Stimulated activated effector memory CD8-positive, alpha-beta T cell treated with anti-CD3 and anti-CD28 coated beads, Interleukin-12 subunit alpha, Interleukin-12 subunit beta, amount 100 ng/mL, for 72 hours (primary cell): ENCODE data around the gene FARS2.

Experiments
- ATAC-seq: fragments of 150-1000 bp; cut with Tn5 transposase; 2 replicates; pipeline ENCODE4 v1.10.0; 2021
- DNase-seq, 2 donors: peaks; one replicate each; pipeline ENCODE4 v3.0.0; 2021 to 2022; ENCODE audit warnings: low spot score in 2 of 2
- H3K27ac Mint-ChIP-seq: one replicate; pipeline ENCODE4 v1.8.0; 2022; ENCODE audit warnings: mild to moderate bottlenecking, mixed read lengths
- H3K36me3 Mint-ChIP-seq: one replicate; pipeline ENCODE4 v1.8.0; 2022; ENCODE audit warnings: mild to moderate bottlenecking, mixed read lengths
- H3K4me1 Mint-ChIP-seq: one replicate; pipeline ENCODE4 v1.8.0; 2022; ENCODE audit warnings: mixed read lengths
- H3K4me3 Mint-ChIP-seq: one replicate; pipeline ENCODE4 v1.8.0; 2022; ENCODE audit warnings: mild to moderate bottlenecking, mixed read lengths
- H3K9me3 Mint-ChIP-seq: one replicate; pipeline ENCODE4 v1.8.0; 2022; ENCODE audit warnings: mixed read lengths

Gene FARS2

DNA sequence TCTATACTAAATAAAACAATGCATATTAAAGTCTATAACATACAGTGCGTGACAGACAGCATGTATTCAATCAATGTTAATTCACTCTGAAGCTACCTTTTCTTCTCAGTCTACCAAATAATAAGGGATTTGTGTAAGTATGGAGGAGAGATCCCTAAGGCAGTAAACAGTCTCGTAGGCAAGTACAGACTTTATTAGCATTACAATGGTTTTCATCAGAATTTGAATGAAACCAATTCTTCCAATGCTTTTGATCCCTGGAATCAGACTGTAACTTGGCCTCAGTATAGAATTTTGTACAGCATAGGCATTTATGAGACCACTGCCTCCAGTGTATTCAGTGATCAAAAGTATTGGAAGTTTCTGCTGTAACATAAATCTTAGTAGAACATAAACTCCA is 20.1 kb upstream of the FARS2 start:
- DNase-seq (no peak), ATAC-seq (no peak)
- H3K4me1 Mint-ChIP-seq = peaks cover 8% of the 10 kb centered on the region
- no peaks in the 10 kb centered on the region for H3K9me3 Mint-ChIP-seq
- no peak overlapping the region for H3K4me3 Mint-ChIP-seq
- no peak overlapping the region for H3K27ac Mint-ChIP-seq
- peaks cover 13% of the 10 kb centered on the region for H3K36me3 Mint-ChIP-seq

DNA sequence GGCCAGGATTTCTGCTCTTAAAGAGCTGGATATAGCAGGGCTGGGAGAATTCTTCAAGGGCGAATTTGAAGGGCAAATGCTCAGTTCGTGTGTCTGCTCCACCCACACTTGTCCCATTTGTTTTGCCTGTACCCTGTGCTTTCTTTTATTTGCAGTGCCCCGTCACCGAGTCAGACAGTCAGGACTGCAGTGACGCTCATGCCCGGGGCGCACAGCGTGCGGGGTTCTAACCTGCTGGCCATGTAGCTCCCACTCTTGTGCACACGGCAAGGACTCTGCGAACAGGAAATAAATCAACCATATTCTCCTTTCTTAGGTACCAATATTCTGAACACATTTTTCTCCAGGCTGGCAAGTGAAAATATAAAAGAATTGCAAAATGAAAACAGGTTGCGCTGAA is 18.2 kb upstream of the FARS2 start:
- no peak overlapping the region for H3K4me3 Mint-ChIP-seq
- H3K36me3 Mint-ChIP-seq = peaks cover 10% of the 10 kb centered on the region
- no peak overlapping the region for H3K27ac Mint-ChIP-seq
- ATAC-seq (no peak), DNase-seq (no peak)
- H3K9me3 Mint-ChIP-seq = no peaks in the 10 kb centered on the region
- H3K4me1 Mint-ChIP-seq = peaks cover 12% of the 10 kb centered on the region

DNA sequence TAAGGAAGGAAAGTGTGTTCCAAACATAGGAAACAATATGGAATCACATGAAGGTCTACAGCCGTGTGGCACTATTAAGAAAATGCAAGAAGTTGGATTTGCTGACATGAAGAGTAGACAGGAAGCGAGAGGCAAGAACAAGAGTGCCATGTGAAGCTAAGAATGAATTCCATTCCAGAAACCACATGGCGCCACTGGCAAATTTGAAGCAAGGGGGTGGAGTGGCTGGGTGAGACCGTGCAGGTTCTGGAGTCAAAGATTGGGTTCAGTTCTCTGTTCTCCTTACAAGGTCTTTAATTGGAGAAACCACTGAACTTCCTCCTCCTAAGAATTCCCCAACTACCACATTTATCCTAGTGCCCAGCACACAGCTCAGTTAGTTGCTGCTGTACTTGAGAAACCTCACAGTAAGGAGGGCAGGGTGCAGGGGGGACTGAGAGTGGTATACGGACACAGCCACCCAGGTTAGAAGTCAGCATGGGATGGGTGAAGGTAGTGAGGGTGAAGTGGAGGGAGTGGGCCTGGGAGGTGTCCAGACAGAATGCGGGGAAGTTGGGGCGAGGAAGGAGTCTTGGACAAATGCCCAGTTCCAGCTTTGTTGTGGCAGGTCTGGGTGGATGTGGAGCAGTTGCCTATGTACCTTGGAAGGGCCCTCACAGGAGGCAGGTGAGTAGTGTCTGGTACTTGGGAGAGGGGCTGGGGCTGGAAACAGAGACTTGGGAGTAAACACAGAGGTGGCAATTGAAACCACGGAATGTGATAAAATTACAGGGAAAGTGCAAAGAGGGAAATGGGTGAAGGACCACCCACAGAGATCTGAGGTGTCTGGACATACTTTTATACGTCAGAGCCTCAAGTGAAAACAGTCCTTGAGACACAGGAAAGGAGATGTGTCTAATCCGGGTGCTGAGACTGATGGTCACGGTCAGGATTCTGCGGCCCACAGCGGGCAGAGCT is 14.9 kb upstream of the FARS2 start:
- no peak for DNase-seq
- Mint-ChIP-seq H3K9me3 (no peaks in the 10 kb centered on the region), H3K4me3 (no peak overlapping the region), H3K27ac (peak overlapping the region; percentile 1), H3K36me3 (peaks cover 5% of the 10 kb centered on the region), H3K4me1 (peaks cover 20% of the 10 kb centered on the region)
- ATAC-seq = no peak

DNA sequence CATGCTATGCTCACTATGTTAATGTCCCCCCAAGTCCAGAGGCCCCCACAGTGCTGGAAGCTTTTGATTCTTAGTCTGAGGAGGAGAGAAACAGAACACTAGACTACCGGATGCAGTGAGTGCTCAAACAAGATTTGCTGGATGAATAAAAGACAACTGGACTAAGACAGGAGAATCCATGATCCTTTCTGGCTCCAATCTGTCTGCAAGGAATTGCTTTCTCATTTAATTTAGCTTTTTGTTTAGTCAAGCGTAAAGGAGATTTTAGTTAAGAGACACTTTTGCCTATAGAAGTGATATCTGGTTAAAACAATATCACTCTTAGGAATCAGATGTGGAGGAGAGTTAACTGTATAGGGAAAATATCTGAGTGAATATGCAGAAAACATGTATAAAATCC is 14.1 kb upstream of the FARS2 start:
- DNase-seq = no peak
- peaks cover 20% of the 10 kb centered on the region for H3K4me1 Mint-ChIP-seq
- no peaks in the 10 kb centered on the region for H3K9me3 Mint-ChIP-seq
- no peak overlapping the region for H3K4me3 Mint-ChIP-seq
- no peaks in the 10 kb centered on the region for H3K36me3 Mint-ChIP-seq
- no peak for ATAC-seq
- no peak overlapping the region for H3K27ac Mint-ChIP-seq

DNA sequence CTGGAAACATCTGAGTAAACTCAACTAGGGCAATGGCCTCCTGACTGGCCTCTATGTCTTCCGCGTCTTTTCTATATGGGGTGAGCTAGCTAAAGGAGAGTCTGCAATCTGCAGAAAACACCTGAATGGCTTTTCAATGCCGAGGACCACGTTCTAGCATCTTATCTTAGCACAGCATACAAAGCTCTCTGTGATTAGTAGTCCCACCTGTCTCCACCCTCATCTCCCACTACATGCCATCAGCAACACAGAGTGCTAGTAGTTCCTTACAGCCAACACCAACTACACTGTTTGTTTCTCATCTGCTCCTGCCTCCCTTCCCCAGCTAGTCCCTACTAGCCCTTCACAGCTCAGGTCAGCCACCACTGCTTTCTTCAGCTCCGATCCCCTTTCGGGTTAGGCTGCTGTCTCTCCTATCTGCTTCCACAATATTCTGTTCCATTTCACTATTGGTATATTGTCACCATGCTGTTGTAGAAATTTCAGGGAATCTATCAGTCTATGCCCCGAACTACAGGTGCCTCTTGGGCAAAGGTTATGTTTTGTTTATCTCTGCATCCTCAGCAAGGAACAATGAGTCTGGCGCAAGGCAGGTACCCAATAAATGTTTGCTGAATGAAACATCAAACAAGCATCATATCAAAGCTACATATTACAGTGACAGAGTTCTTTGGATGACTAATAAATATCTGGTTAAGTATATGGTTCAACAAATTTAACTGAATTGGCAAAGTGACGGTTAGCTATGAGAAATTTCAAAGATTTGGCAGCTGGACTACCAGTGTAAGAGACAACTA is 12.8 kb upstream of the FARS2 start:
- H3K27ac Mint-ChIP-seq = no peak overlapping the region
- peaks cover 20% of the 10 kb centered on the region for H3K4me1 Mint-ChIP-seq
- no peak for ATAC-seq

DNA sequence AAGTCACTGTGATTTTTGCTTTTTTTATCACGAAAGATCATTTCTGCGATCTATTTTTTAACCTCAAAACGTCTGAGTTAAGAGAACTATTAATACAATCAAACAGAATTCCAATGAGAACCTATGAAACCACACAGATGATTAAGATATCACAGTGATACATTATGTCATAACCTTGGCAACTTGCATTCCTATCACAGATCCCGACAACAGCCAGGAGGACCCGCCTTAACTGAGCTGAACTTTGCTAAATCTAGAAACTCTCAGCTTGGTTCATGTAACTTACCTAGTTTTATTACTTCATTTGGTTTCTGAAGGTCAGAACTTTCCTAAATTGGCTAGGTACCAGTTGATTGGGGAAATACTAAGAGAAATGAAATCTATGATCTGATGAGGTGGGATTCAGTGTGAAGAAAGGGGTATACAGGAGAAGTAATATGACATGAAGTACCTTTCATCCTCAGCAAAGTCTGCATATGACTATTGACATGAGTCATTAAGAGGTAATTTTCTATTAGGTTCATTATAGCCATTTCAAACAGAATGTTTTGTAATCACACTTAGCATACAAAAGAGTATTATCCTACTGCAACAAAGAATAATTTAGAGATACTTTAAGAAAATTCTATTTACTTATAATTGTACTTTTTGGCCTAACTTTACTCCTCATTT is 11.7 kb upstream of the FARS2 start:
- H3K27ac Mint-ChIP-seq = no peak overlapping the region
- DNase-seq (no peak), ATAC-seq (no peak)
- no peaks in the 10 kb centered on the region for H3K9me3 Mint-ChIP-seq
- no peak overlapping the region for H3K4me3 Mint-ChIP-seq
- peaks cover 11% of the 10 kb centered on the region for H3K36me3 Mint-ChIP-seq
- H3K4me1 Mint-ChIP-seq = peaks cover 20% of the 10 kb centered on the region

More for the DNA sequence above, 12.8 kb upstream of the FARS2 start:
- Mint-ChIP-seq H3K4me3 (no peak overlapping the region), H3K9me3 (no peaks in the 10 kb centered on the region), H3K36me3 (peaks cover 3% of the 10 kb centered on the region)
- no peak for DNase-seq

DNA sequence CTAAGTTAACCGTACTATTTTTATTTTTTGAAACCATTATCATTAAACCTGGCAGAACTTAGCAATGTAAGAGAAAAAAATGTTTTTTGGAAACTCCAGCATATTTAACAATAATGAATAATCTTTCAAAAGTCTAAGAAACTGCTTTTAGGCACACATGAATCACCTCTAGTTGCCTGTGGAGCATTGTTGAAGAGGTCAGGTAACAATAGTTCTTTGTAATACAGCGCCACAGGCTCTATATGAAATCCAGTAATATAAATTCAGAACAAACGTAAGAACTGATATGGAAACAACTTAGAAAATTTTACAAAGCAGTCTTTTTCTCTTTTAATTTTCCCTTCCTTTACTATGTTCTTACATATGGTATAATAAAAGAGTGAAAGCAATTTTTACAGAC is 10.9 kb upstream of the FARS2 start:
- peaks cover 13% of the 10 kb centered on the region for H3K36me3 Mint-ChIP-seq
- no peak for ATAC-seq
- no peak overlapping the region for H3K27ac Mint-ChIP-seq
- DNase-seq = no peak
- H3K4me1 Mint-ChIP-seq = peaks cover 17% of the 10 kb centered on the region
- no peaks in the 10 kb centered on the region for H3K9me3 Mint-ChIP-seq
- H3K4me3 Mint-ChIP-seq = no peak overlapping the region

DNA sequence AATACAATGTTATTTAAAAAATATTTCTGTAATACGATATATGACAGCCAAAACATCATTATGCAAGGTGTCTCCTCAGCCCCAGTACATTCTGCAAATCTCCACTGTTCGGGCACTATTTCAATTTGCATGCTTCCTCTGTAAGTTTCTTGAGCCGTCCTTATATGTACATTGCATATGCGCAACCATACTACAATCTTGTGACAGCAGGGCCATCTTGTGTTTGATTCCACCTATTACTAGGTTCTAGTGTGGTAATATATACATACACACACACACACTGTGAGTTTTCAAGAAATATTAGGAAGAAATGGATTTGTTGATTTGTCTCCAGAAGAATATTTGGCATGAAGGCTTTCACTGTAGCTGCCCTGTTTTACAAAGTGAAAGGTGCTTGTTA is 10.4 kb upstream of the FARS2 start:
- Mint-ChIP-seq H3K9me3 (no peaks in the 10 kb centered on the region), H3K4me1 (peaks cover 14% of the 10 kb centered on the region), H3K27ac (no peak overlapping the region), H3K36me3 (peaks cover 13% of the 10 kb centered on the region), H3K4me3 (no peak overlapping the region)
- DNase-seq (no peak), ATAC-seq (no peak)

DNA sequence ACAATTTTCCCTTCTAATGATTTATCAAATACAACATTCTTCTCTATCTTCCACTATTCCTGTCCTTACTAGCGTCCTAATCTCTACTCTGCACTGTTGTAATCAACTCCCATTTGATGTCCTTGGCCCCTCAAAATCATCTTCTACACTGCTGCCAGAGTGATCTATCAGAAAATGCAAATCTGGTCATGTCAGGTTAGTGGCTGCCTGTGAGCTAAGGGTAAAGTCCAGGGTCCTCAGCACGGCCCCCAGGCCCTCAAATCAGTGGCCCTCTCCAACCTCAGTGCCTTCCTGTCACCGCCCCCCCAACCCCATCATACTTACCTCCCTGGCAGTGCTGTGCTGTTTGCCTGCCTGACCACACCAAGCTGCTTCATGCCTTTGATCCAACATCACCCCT is 4.4 kb upstream of the FARS2 start:
- DNase-seq (no peak), ATAC-seq (no peak)
- Mint-ChIP-seq H3K9me3 (no peaks in the 10 kb centered on the region), H3K4me3 (no peak overlapping the region), H3K27ac (peak overlapping the region; percentile 2), H3K4me1 (peaks cover 24% of the 10 kb centered on the region), H3K36me3 (peaks cover 39% of the 10 kb centered on the region)

DNA sequence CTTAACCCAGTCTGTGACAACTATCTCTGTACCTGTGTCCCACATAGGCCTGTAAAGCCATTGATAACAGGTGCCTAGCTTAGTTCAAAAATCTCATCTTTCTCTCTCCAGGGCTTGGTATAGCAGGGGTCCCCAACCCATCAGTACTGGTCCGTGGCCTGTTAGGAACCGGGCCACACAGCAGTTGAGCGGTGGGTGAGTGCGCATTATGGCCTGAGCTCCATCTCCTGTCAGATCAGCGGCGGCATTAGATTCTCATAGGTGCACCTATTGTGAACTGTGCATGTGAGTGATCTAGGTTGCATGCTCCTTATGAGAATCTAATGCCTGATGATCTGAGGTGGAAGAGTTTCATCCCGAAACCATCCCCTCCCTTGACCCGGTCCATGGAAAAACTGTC is 3.9 kb upstream of the FARS2 start:
- DNase-seq (no peak), ATAC-seq (no peak)
- H3K36me3 Mint-ChIP-seq = peaks cover 39% of the 10 kb centered on the region
- H3K4me1 Mint-ChIP-seq = peaks cover 24% of the 10 kb centered on the region
- peak overlapping the region; percentile 2 for H3K27ac Mint-ChIP-seq
- H3K4me3 Mint-ChIP-seq = no peak overlapping the region
- no peaks in the 10 kb centered on the region for H3K9me3 Mint-ChIP-seq

DNA sequence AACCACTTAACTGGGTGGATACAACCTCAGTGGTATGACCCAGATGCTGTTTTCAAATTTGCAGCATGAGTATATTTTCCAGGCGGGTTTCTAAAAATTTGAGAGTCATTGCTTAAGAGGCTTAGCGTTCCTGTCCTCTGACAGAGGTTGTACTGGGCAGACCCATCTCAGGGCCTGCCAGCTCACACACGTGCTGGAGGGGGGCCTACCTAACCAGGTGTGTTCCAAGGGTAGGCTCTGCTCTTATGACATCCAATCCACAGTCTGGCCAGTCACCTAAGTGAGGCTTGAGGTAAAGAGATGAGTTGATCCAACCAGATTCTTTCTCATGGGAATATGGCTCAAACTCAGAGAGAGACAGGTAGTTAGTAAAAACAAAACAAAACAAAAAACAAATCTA is 1.9 kb upstream of the FARS2 start:
- DNase-seq (no peak), ATAC-seq (no peak)
- Mint-ChIP-seq H3K27ac (peak overlapping the region; percentile 100), H3K4me1 (peaks cover 24% of the 10 kb centered on the region), H3K36me3 (peaks cover 30% of the 10 kb centered on the region), H3K9me3 (no peaks in the 10 kb centered on the region), H3K4me3 (peak overlapping the region; percentile 96)

DNA sequence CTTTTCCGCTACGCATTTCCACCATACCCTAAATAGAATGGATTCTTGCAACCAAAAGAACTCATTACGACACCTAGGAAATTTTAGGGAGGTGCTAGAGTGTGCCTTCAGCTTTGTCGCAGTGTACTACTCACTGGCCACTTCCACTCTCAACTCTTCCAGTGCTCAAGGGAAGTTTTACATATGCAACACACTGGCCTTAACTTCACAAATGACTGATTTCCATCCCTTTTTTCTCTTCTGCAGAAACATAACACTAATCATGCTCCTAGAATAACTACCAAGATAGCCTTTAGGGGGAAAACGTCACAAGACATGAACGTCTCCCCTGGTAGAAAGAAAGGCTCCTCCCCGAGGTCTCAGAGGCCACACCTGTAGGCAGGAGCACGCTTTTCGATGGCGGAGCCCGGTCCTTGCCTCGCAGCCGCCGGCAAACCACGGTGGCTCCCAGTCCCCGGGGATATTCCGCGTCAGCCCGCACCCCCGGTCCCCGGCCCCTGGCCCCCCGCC is 1.1 kb upstream of the FARS2 start:
- no peaks in the 10 kb centered on the region for H3K9me3 Mint-ChIP-seq
- DNase-seq (peak; percentile 59 to 86), ATAC-seq (peak; percentile 84)
- peak overlapping the region; percentile 100 for H3K27ac Mint-ChIP-seq
- peaks cover 24% of the 10 kb centered on the region for H3K4me1 Mint-ChIP-seq
- peak overlapping the region; percentile 96 for H3K4me3 Mint-ChIP-seq
- H3K36me3 Mint-ChIP-seq = peaks cover 26% of the 10 kb centered on the region

DNA sequence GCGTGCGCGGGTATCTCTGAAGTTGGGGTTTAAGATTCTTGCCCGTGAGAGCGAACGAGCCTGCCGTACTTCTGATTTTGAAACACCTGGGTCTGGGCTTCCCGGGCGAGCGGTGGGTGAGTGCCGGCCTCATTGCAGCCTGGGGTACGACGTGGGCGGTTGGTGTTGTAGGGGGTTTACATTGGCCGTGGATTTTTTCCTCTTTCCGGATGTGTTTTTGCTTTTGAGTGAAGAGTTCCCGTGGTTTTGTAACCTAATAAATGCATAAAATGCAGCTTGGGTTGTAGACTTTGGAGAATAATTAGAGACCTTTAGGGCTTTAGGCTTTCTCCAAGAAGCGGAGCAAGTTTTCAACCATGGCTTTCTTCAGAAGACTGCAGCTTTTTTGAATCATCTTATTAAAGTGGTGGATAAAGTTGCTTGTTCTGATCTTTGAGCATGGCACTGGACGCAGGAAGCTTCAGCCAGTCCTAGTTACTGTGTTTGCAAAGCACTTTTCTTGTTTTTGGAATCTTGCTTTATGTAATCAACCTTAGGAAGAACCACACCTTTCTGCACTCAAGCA is 314 bp downstream of the FARS2 start:
- no peak for ATAC-seq
- Mint-ChIP-seq H3K4me3 (peak overlapping the region; percentile 96), H3K36me3 (peaks cover 24% of the 10 kb centered on the region), H3K27ac (peak overlapping the region; percentile 100), H3K9me3 (no peaks in the 10 kb centered on the region), H3K4me1 (peaks cover 31% of the 10 kb centered on the region)
- DNase-seq = no peak

DNA sequence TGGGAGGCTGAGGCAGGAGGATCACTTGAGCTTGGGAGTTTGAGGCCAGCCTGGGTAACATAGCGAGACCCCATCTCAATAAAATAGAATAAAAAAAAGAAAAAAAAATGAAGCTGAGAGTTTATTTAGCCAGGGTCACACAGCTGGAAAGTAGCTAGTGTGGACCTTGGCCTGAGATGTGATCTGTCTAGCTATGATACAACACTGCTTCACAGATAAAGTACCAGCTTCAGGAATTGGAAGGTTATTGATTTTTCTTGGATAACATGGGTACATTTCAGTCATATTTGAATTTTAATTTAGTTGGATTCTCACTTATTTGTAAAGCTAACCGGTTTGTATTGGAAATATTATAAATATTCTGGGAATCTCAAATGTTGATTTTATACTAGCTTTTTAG is 5.1 kb downstream of the FARS2 start:
- H3K4me3 Mint-ChIP-seq = no peak overlapping the region
- DNase-seq (no peak), ATAC-seq (no peak)
- H3K4me1 Mint-ChIP-seq = peaks cover 16% of the 10 kb centered on the region
- H3K9me3 Mint-ChIP-seq = no peaks in the 10 kb centered on the region
- peak overlapping the region; percentile 23 for H3K27ac Mint-ChIP-seq
- peaks cover 17% of the 10 kb centered on the region for H3K36me3 Mint-ChIP-seq
